Duodenal mucosa (tissue), 2 donors: ENCODE data around the gene MEGF9.
"Not testable (repeated sequence)": the region's sequence is repeated elsewhere in the genome, so short reads cannot be mapped to it uniquely, and the experiment has no call there.

Experiments
- H3K27ac ChIP-seq: one replicate; pipeline ENCODE4 v1.7.0; 2013; ENCODE audit warnings: low read depth, low read length
- H3K27me3 ChIP-seq, 2 donors: one replicate each; pipeline ENCODE4 v1.7.0; 2013; ENCODE audit warnings: low read length in 2 of 2, control low read depth in 1 of 2; ENCODE audit not compliant: insufficient read depth in 2 of 2, control insufficient read depth in 1 of 2
- H3K36me3 ChIP-seq, 2 donors: one replicate each; pipeline ENCODE4 v1.7.0; 2013; ENCODE audit warnings: low read length in 2 of 2, control low read depth in 1 of 2; ENCODE audit not compliant: insufficient read depth in 2 of 2, control insufficient read depth in 1 of 2
- H3K4me1 ChIP-seq, 2 donors: one replicate each; pipeline ENCODE4 v1.7.0; 2013; ENCODE audit warnings: low read length in 2 of 2, control low read depth in 1 of 2; ENCODE audit not compliant: insufficient read depth in 2 of 2, control insufficient read depth in 1 of 2
- H3K4me3 ChIP-seq, 2 donors: one replicate each; pipeline ENCODE4 v1.7.0; 2013; ENCODE audit warnings: low read length in 2 of 2, low read depth in 1 of 2
- H3K9ac ChIP-seq, 2 donors: one replicate each; pipeline ENCODE4 v1.7.0; 2013; ENCODE audit warnings: low read length in 2 of 2, low read depth in 1 of 2
- H3K9me3 ChIP-seq, 2 donors: one replicate each; pipeline ENCODE4 v1.7.0; 2013; ENCODE audit warnings: low read length in 2 of 2, control low read depth in 1 of 2; ENCODE audit not compliant: control insufficient read depth in 1 of 2

Gene MEGF9

GRCh38 chr9:120648581-120649197 is 65.6 kb downstream of the MEGF9 start:
- H3K9ac ChIP-seq, result no peak overlapping the region
- H3K36me3 ChIP-seq, result no peaks in the 10 kb centered on the region
- no peaks in the 10 kb centered on the region for H3K9me3 ChIP-seq
- H3K4me3 ChIP-seq, result no peak overlapping the region
- peaks cover 13 to 26% of the 10 kb centered on the region in 2 donors for H3K4me1 ChIP-seq
- H3K27ac ChIP-seq, result no peak overlapping the region
- no peaks in the 10 kb centered on the region for H3K27me3 ChIP-seq

GRCh38 chr9:120646948-120647347 is 67.3 kb downstream of the MEGF9 start:
- Histone ChIP-seq H3K4me1 (peaks cover 13 to 25% of the 10 kb centered on the region in 2 donors), H3K27ac (no peak overlapping the region), H3K9me3 (no peaks in the 10 kb centered on the region), H3K27me3 (no peaks in the 10 kb centered on the region), H3K36me3 (no peaks in the 10 kb centered on the region), H3K4me3 (peak overlapping the region; percentile 13 to 35), H3K9ac (no peak overlapping the region)

GRCh38 chr9:120645760-120646159 is 68.5 kb downstream of the MEGF9 start:
- H3K27me3 ChIP-seq, result no peaks in the 10 kb centered on the region
- no peak overlapping the region for H3K27ac ChIP-seq
- H3K4me1 ChIP-seq, result peaks cover 13 to 25% of the 10 kb centered on the region in 2 donors
- H3K9me3 ChIP-seq, result no peaks in the 10 kb centered on the region
- no peak overlapping the region for H3K4me3 ChIP-seq
- no peak overlapping the region for H3K9ac ChIP-seq
- H3K36me3 ChIP-seq, result no peaks in the 10 kb centered on the region

- no peak overlapping the region for H3K4me3 ChIP-seq
- no peaks in the 10 kb centered on the region for H3K9me3 ChIP-seq
- H3K27me3 ChIP-seq, result no peaks in the 10 kb centered on the region
- H3K36me3 ChIP-seq, result no peaks in the 10 kb centered on the region
- no peak overlapping the region for H3K9ac ChIP-seq
- H3K4me1 ChIP-seq, result peaks cover 13 to 24% of the 10 kb centered on the region in 2 donors
- H3K27ac ChIP-seq, result no peak overlapping the region
Observed at GRCh38 chr9:120643061-120643460, 71.2 kb downstream of the MEGF9 start.

GRCh38 chr9:120642129-120642770 is 72.0 kb downstream of the MEGF9 start:
- Histone ChIP-seq H3K36me3 (no peaks in the 10 kb centered on the region), H3K27ac (no peak overlapping the region), H3K9ac (no peak overlapping the region), H3K4me3 (no peak overlapping the region), H3K4me1 (peaks cover 13 to 16% of the 10 kb centered on the region in 2 donors), H3K27me3 (no peaks in the 10 kb centered on the region), H3K9me3 (no peaks in the 10 kb centered on the region)

- not testable (repeated sequence) for H3K4me1 ChIP-seq, H3K27me3 ChIP-seq, H3K36me3 ChIP-seq, H3K9me3 ChIP-seq, H3K9ac ChIP-seq, H3K27ac ChIP-seq, H3K4me3 ChIP-seq
Observed at GRCh38 chr9:120640874-120641273, 73.4 kb downstream of the MEGF9 start.

GRCh38 chr9:120640380-120640779 is 73.9 kb downstream of the MEGF9 start:
- Histone ChIP-seq H3K27ac (no peak overlapping the region), H3K9ac (no peak overlapping the region), H3K36me3 (no peaks in the 10 kb centered on the region), H3K4me1 (peaks cover under 1 to 2% of the 10 kb centered on the region in 2 donors), H3K27me3 (no peaks in the 10 kb centered on the region), H3K4me3 (no peak overlapping the region), H3K9me3 (peaks cover 3% of the 10 kb centered on the region in 2 donors)

- no peaks in the 10 kb centered on the region for H3K27me3 ChIP-seq
- H3K9ac ChIP-seq, result no peak overlapping the region
- H3K4me1 ChIP-seq, result no peaks in the 10 kb centered on the region
- H3K9me3 ChIP-seq, result peaks cover 8 to 13% of the 10 kb centered on the region in 2 donors
- no peak overlapping the region for H3K27ac ChIP-seq
- no peaks in the 10 kb centered on the region for H3K36me3 ChIP-seq
- H3K4me3 ChIP-seq, result no peak overlapping the region
Observed at GRCh38 chr9:120637919-120638318, 76.4 kb downstream of the MEGF9 start.

GRCh38 chr9:120636194-120636957 is 77.9 kb downstream of the MEGF9 start:
- Histone ChIP-seq H3K9me3 (peaks cover 8 to 13% of the 10 kb centered on the region in 2 donors), H3K27me3 (no peaks in the 10 kb centered on the region), H3K4me3 (no peak overlapping the region), H3K9ac (no peak overlapping the region), H3K36me3 (no peaks in the 10 kb centered on the region), H3K27ac (no peak overlapping the region), H3K4me1 (no peaks in the 10 kb centered on the region)

- H3K9me3 ChIP-seq, result peaks cover 8 to 13% of the 10 kb centered on the region in 2 donors
- H3K27ac ChIP-seq, result no peak overlapping the region
- H3K9ac ChIP-seq, result no peak overlapping the region
- no peak overlapping the region for H3K4me3 ChIP-seq
- H3K36me3 ChIP-seq, result no peaks in the 10 kb centered on the region
- H3K27me3 ChIP-seq, result no peaks in the 10 kb centered on the region
- H3K4me1 ChIP-seq, result no peaks in the 10 kb centered on the region
Observed at GRCh38 chr9:120635011-120635410, 79.3 kb downstream of the MEGF9 start.
